HG03135 (cell line): ENCODE data around the gene NUBP2.

ENCODE experiments used
- ATAC-seq: cut with Tn5 transposase; IDR thresholded peaks from one replicate; pipeline ENCODE4 v1.9.1; 2021; ENCODE audit warnings: mild to moderate bottlenecking, moderate library complexity; ENCODE audit not compliant: unreplicated experiment

NUBP2 gene

DNA sequence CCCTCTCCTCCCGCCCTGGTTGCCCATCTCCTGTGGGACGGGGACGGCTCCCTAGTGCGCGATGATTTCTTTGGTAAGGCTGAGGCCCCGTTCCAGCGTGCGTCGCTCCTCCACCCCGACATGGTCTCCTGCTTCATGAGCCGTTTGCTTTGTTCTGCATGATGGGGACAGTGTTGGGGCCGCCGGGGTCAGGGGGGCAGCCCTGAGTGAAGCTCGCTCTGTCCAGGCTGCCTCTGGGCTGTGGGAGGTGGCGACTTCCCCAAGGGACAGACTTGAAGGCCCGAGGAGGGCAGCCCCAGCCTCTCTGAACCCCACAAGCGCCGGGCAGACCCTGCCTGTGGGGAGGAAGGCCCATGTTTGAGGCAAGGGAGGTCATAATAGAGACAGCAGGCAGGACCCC, 23.8 kb upstream of the NUBP2 start:
- no peak for ATAC-seq

DNA sequence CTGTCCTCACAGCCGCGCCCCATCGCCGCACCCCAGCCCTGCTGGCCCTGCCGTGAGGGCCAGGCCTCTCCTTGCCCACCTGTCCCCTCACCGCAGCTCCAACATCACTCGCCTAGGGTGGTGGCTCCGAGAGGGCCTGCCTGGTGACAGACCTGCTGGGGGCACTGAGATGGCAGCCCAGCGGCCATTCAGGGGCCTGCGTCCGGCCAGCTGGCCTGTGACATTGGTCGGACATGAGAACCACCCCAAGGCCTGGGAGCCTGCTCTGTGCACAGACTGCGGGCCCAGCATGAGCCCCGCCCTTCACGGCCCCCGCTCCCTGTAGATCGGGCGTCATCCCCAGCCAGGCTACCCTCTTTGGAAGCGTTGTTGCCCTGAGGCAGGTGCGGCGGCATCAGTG, 23.2 kb upstream of the NUBP2 start:
- ATAC-seq: no peak

DNA sequence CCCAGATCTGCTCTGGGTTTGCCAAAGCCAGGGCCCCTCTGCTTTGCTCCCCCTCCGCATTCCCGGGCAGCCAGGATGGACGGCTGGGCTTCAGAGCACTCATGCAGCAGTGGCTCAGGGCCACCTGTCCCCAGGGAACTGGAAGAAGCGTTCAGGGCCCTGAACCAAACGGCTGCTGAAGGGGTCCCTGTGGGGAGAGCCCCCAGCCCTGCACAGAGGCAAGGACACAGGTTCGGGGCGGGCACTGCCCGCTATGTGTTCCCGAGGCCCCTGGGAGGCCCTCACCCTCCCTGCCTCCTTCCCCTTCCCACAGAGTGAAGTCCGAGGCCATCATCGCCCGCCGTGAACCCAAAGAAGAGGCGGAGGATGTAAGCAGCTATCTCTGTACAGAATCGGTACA, 21.8 kb upstream of the NUBP2 start:
- no peak for ATAC-seq

DNA sequence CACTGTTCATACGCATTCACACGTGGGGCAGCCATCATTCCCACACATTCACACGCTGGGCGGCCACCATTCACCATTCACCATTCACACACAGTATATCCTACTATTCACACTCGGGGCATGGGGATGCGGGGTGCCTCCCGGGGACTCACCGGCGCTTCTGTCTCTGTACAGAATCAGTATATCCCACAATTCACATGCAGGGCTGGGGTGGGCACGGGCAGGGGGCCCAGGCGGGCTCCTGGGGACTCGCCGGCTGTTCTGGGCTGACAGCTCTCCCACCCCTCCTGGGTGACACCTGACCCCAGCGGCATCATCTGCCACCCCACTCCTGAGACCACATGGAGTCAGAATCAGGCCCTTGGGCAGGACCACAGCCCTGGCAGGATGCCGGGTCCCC, 21.0 kb upstream of the NUBP2 start:
- no peak for ATAC-seq

DNA sequence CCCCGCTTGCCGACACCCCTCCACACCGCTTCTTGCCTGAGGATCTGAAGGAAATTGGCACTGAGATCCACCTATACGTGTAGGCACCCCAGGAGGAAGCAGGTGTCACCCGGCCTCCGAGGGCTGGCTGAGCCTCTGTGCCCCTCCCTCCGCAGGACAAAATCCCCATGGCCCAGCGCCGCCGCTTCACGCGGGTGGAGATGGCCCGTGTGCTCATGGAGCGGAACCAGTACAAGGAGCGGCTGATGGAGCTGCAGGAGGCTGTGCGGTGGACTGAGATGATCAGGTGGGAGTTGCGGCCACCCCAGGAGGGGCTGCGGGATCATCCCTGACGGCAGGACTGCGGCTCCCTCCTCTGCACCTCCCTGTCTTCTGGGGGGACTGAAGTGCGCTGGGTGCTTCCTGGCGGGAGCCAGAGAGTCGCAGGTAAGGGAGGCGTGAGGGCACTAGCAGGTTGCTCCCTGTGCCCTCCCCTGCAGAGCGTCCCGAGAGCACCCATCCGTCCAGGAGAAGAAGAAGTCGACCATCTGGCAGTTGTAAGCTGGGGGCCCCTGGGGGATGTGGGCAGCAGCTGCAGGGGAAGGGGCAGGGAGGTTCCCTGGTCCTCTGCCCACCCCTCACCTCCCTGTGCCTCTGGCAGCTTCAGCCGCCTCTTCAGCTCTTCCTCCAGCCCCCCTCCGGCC, 20.4 kb upstream of the NUBP2 start:
- no peak for ATAC-seq

DNA sequence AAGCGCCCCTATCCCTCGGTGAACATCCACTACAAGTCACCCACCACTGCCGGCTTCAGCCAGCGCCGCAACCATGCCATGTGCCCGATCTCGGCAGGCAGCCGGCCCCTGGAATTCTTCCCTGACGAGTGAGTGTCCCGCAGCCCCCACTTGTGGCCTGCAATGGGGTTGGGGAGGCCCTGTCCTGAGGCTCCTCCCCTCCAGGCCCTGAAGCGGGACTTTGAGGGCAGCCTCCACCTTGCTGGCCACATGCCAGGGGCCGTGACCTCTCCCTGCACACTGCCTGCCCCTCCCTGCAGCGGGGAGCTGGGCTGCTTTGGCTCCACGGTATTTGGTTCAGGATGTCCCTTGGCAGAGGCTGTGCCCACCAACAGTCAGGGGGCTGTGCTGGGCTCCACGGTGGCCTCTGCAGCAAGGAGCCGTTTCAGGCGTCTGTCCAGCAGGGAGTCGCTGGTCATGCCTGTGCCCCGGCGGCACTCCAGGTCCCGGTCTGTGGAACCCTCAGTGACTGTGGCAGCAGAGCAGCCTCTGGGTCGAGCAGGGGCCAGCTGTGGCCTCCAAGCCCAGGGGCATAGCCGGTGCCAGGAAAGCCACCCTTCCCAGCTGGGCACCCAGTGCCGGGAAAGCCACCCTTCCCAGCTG, 19.8 kb upstream of the NUBP2 start:
- no peak for ATAC-seq

DNA sequence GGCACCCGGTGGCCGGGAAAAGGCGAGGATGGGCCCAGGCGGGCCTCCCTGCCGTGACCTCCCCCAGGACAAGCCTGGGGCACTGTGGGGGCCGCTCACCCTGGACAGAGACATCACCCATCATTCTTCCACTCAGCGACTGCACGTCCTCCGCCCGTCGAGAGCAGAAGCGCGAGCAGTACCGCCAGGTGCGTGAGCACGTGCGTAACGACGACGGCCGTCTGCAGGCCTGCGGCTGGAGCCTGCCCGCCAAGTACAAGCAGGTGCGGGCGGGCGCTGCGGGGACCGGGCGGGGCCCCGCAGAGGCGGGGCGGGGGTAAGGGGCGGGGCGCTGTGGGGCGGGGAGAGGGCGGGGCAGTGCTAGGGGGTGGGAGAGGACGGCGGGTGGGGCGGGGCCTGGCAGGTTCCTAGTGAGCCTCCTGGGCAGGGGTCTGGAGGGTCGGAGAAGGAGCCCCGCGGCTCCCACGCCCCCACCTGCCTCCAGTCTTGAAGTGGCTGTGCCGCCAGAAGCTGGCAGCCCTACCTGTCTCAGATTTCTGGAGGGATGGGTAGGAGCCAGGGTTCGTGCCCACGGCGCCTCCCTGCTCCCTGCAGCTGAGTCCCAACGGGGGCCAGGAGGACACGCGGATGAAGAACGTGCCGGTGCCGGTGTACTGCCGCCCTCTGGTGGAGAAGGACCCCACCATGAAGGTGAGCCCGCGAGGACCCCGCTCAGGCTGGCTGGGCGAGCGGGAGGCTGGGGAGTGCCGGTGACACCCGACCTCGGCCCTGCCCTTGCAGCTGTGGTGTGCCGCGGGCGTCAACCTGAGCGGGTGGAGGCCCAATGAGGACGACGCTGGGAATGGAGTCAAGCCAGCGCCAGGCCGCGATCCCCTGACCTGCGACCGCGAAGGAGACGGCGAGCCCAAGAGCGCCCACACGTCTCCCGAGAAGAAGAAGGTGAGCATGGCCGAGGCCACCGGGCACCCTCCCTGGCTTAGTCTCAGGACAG, 18.9 kb upstream of the NUBP2 start:
- no peak for ATAC-seq

DNA sequence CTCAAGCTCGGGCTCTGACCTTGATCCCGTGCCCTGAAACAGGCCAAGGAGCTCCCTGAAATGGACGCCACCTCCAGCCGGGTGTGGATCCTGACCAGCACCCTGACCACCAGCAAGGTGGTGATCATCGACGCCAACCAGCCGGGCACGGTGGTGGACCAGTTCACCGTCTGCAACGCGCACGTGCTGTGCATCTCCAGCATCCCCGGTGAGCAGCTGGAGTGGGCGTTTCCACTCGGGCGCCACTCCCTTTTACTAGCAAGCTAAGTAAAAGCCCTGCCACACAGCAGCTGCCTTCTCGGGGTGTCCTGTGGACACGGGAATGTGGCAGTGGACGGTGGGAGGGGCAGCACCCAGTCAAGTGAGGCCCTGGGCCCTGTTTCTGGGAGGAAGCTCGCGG, 17.8 kb upstream of the NUBP2 start:
- no peak for ATAC-seq

DNA sequence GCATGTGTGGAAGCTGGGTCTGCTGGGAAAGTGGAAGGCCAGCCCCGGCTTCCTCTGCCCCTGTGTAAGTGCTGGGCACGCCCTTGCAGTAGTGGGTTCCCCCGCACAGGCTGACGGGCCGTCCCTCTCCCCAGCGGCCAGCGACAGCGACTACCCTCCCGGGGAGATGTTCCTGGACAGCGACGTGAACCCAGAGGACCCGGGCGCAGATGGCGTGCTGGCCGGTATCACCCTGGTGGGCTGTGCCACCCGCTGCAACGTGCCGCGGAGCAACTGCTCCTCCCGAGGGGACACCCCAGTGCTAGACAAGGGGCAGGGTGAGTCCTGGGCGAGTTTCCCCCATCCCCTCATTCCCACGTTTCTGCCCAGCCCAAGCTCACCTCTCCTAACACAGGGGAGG, 16.9 kb upstream of the NUBP2 start:
- ATAC-seq: no peak

DNA sequence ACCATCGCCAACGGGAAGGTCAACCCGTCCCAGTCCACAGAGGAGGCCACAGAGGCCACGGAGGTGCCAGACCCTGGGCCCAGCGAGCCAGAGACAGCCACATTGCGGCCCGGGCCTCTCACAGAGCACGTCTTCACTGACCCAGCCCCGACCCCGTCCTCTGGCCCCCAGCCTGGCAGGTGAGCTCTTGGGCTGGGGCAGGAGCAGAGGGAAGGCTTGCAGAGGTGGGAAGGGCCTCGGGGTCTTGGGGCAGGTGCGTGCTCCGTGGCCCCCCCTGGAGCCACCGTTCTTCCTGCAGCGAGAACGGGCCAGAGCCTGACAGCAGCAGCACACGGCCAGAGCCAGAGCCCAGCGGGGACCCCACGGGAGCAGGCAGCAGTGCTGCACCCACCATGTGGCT, 16.5 kb upstream of the NUBP2 start:
- ATAC-seq: no peak

DNA sequence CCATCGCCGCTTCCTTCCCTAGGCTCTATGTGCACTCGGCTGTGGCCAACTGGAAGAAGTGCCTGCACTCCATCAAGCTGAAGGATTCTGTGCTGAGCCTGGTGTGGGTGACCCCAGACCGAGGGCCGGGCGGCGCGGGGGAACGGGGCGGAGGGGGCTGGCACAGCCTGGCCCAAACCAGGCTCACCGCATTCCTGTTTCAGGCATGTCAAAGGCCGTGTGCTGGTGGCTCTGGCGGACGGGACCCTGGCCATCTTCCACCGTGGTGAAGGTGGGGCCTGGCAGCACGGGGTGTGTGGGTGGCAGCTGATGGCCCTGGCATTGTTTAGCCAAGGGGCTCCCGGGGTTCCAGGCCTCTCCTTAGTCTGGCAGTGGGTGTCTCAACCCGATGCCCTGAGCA, 16.1 kb upstream of the NUBP2 start:
- no peak for ATAC-seq

DNA sequence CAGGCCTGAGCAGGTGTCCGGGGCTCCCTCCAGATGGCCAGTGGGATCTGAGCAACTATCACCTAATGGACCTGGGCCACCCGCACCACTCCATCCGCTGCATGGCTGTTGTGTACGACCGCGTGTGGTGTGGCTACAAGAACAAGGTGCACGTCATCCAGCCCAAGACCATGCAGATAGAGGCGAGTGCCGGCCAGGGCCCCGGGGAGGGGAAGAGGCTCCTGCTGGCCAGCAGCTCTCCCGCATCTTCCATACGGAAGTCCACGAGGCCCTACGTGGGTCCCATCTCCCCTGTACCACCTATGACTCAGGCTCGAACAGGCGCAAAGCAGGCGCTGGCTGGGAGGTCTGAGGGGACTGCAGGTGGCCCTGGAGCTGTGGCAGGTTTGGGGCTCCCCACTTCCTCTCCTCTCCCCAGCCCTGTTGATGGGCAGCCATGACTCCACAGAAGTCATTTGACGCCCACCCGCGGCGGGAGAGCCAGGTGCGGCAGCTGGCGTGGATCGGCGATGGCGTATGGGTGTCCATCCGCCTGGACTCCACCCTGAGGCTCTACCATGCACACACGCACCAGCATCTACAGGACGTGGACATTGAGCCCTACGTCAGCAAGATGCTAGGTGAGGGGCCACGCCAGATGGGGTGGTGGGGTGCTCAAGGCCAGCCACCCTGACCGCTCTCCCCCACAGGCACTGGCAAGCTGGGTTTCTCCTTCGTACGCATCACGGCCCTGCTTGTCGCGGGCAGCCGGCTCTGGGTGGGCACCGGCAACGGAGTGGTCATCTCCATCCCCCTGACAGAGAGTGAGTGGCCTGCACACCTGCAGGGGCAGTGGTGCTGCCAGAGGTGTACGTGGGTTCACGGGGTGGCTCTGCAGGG, 15.4 kb upstream of the NUBP2 start:
- ATAC-seq: no peak

DNA sequence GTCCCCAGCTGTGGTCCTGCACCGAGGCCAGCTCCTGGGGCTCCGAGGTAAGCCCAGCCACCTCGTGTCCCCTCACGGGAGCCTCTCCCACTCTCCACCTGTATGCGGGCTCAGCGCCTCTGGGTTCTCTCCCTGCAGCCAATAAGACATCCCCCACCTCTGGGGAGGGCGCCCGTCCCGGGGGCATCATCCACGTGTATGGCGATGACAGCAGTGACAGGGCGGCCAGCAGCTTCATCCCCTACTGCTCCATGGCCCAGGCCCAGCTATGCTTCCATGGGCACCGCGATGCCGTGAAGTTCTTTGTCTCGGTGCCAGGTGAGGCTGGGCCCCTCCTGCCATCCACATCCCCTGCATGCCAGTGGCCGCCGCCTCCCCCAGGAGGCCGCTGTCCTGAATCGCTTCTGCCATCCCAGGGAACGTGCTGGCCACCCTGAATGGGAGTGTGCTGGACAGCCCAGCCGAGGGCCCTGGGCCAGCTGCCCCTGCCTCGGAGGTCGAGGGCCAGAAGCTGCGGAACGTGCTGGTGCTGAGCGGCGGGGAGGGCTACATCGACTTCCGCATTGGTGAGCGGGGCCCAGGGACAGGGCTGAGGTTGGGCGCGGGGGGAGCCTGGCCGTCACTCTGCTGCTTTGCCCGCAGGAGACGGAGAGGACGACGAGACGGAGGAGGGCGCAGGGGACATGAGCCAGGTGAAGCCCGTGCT, 14.5 kb upstream of the NUBP2 start:
- no peak for ATAC-seq

DNA sequence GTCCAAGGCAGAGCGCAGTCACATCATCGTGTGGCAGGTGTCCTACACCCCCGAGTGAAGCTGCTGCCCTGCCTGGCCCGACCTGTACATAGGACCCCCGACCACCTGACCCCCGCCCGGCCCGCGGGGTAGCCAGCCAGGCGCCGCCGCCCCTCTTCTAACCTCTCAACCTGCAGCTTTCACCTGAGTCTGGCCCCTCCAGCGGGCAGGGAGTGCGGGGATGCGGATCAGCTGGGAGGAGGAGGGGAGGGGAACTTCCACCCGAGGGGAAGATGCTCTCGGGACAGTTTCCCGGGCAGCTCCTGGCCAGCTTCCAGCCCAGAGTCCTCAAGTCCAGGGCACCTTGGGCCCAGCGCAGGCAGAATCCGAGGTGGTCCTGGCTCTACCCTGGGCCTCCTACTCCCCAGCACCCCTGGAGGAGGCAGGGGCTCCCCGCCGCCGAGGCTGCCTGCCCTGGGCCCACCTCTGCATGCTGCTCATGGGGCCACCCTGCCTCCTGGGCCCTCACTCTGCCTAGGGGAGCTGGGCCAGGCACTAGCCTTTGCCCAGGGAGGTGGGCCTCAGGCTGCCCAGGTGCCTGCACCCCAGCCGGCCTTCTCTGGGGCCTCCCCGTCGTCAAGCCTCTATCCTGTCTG, 13.9 kb upstream of the NUBP2 start:
- ATAC-seq: no peak

DNA sequence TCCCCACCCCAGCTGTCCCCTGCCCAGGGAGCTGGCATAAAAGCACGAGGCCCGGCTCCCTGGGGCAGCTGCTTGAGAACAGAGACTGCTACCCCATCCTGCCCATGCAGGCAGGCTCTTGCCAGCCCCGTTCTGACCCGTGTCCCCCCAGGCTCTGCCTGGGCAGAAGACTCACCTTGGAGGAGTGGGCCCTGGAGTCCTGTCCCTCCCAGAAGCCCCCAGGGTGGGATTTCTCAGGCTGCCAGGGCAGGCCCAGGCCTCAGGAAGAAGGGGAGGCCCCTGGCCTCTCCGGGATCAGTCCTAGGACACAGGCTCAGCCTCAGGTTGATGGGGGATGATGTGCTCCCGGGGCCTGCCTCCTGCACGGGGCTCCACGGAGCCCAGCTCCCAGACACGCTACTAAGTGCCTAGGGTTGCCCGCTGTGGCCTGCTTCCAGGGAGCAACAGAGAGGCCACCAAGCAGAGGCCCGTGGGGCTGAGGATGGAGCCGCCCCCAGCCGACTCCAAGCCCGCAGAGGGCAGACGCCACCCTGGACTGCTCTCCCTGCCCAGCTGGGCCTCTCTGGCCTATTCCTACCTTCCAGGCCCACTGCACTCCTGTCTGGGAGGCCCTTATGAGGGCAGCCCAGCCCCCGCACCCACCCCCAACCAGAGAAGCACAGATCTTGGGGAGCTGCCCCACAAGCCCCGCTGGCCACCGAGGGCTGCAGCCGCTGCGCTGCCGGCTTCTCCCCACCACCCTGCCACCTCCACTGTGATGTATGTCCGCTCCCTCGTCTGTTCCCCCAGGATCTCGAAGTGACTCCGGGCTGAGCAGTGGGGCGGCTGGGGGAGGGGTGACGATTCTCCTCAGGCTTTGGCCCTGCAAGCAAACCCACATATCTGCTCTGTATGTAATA, 13.1 kb upstream of the NUBP2 start:
- no peak for ATAC-seq

DNA sequence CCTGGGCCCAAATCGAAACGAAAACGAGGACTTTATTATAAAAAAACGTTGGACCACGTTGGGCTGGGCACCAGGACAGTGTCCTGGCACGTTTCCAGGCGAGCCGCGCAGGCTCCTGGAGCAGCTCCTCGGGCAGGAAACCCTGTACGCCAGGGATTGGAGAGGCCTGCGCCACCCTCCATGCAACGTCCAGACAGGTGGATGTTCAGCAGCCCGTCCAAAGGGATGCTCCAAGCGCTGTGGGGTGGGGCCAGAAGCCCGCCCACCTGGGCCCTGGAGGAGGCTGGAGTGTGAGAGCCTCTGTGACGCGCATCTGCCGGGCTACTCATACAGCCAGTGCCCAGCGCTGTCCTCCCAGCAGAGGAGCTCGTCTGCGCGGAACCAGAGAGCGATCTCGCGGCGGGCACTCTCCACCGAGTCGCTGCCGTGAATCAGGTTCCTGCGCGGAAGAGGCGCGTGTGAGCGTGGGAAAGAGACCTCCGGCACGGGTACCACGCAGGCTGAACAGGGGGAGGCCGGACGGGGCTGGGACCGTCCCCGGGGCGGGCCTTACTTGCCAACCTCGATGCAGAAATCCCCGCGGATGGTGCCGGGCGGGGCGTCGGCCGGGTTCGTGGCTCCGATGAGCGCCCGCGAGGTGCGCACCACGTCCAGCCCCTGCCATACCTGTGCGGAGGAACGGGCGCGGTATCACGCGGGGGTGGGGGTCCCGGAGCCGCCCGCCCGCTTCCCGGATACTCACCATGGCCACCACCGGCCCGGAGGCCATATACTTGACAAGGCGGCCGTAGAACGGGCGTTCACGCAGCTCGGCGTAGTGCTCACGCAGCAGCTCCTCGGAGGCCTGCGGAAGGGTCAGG, 12.2 kb upstream of the NUBP2 start:
- ATAC-seq: no peak

DNA sequence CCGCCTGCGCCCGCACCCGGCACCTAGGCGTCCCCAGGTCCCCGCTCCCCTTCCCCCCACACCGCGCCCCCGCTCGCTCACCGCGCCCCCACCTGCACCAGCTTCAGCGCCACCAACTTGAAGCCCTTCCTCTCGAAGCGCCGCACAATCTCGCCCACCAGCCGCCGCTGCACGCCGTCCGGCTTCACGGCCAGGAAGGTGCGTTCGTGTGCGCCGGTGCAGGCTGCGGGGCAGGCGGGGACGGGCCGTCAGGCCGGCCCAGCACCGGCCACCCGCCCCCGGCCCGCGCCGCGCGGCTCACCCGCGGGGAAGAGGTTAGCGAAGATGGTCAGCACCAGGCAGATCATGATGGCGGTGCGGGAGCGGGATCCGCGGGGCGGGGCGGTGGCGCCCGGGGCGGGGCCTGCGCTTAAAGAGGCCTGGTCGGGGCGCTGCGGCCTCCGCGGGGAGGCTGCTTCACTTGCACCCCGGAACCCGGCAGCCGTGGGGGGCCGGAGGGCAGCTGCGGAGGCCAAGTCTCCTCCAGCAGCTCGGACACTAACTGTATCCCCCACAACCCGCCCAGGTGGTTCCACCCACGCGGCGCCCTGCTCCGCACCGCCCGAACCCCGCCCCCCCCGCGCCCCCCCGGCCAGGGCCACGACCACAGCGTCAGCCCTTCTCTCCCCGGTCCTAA, 11.4 kb upstream of the NUBP2 start, which contains the start of gene NME3:
NME3 (minus strand) TSS at position 356 of the 676 bp plus-strand sequence; CDS start at position 347, 9 bp downstream.
- no peak for ATAC-seq
